Caco-2 (cell line): ENCODE results near the gene GALR3. TPM values are rescaled to one million over a fixed set of nuclear protein-coding genes. Genes with fewer than 3 reads are reported as not detected.
A peak's percentile ranks its signal among the peaks of the same experiment; 100 is the strongest.

ENCODE experiments used
- BruUV-seq: library from RNA; stranded (reverse); fragments of 400-500 nt; replicated peaks from 2 replicates; lab custom pipeline; 2021; lab: Mats Ljungman, UMichigan
- CTCF ChIA-PET: fragments of 300-600 bp; sonication (Branson Sonifier 250); formaldehyde crosslinking; loops from one replicate; lab custom pipeline; 2022; ENCODE audit warnings: antibody characterized with exemption; lab: Charles Lee
- POLR2A ChIA-PET: fragments of 300-600 bp; sonication (Branson Sonifier 250); formaldehyde crosslinking; loops from one replicate; lab custom pipeline; 2022; ENCODE audit warnings: antibody characterized with exemption; lab: Charles Lee
- DNase-seq, 2 experiments: peaks; one replicate each; pipeline versions ENCODE4 v3.0.0 to v3.0.0-alpha.2; 2020 to 2022
- H3K27me3 ChIP-seq: replicated peaks from 2 replicates; pipeline ENCODE4 v1.6.0; 2011; ENCODE audit warnings: low read length; ENCODE audit not compliant: control insufficient read depth, insufficient read depth
- H3K36me3 ChIP-seq: 2 replicates; pipeline ENCODE4 v1.5.1; 2011; ENCODE audit warnings: low read length; ENCODE audit not compliant: control insufficient read depth, insufficient read depth
- H3K4me1 ChIP-seq: fragments of 250-450 bp; sonication (Bioruptor Pico); 2 replicates; pipeline ENCODE4 v1.5.1; 2020; ENCODE audit warnings: mild to moderate bottlenecking
- H3K4me3 ChIP-seq: 2 replicates; pipeline ENCODE4 v1.5.1; 2011; ENCODE audit warnings: low read depth, mild to moderate bottlenecking, control low read depth, low read length
- H3K9me3 ChIP-seq: fragments of 250-450 bp; sonication (Bioruptor Pico); 2 replicates; pipeline ENCODE4 v1.5.1; 2020; ENCODE audit warnings: mild to moderate bottlenecking, moderate library complexity
- H3K27ac Mint-ChIP-seq: one replicate; pipeline ENCODE4 v1.8.0; 2022; ENCODE audit warnings: mixed read lengths; ENCODE audit not compliant: unreplicated experiment
- H3K27me3 Mint-ChIP-seq: one replicate; pipeline ENCODE4 v1.8.0; 2022; ENCODE audit warnings: mixed read lengths; ENCODE audit not compliant: insufficient read depth, unreplicated experiment
- H3K36me3 Mint-ChIP-seq: one replicate; pipeline ENCODE4 v1.8.0; 2022; ENCODE audit warnings: mild to moderate bottlenecking, mixed read lengths; ENCODE audit not compliant: insufficient read depth, unreplicated experiment
- H3K4me1 Mint-ChIP-seq: one replicate; pipeline ENCODE4 v1.8.0; 2022; ENCODE audit warnings: low read depth, mixed read lengths; ENCODE audit not compliant: unreplicated experiment
- H3K4me3 Mint-ChIP-seq: one replicate; pipeline ENCODE4 v1.8.0; 2022; ENCODE audit warnings: mild to moderate bottlenecking, moderate library complexity, mixed read lengths; ENCODE audit not compliant: unreplicated experiment
- H3K9me3 Mint-ChIP-seq: one replicate; pipeline ENCODE4 v1.8.0; 2022; ENCODE audit warnings: mixed read lengths; ENCODE audit not compliant: unreplicated experiment
- CTCF ChIP-seq, 2 experiments: fragments of 200-600 bp in 1 of 2; IDR thresholded peaks; 1 replicate in 1 of 2; 2 replicates in 1 of 2; pipeline versions ENCODE4 v1.5.1 to v1.8.0; 2011 to 2022; ENCODE audit warnings: antibody characterized with exemption in 1 of 2, control low read depth in 1 of 2, inconsistent platforms in 1 of 2, low read depth in 1 of 2, low read length in 1 of 2, mild to moderate bottlenecking in 1 of 2, moderate library complexity in 1 of 2; ENCODE audit not compliant: insufficient read depth in 1 of 2, severe bottlenecking in 1 of 2, unreplicated experiment in 1 of 2
- intact Hi-C: fragments of 100-400 bp; cut with micrococcal nuclease; formaldehyde crosslinking; loops from one replicate; pipeline ENCODE4 v1.10.0; 2022; ENCODE audit not compliant: unreplicated experiment
- total RNA-seq: library from RNA; stranded (reverse); gene quantifications from 2 replicates; pipeline ENCODE4 v1.2.3, GENCODE V29; 2022

The GALR3 gene
- total RNA-seq, 1 experiment from 2014 or later, result 0.27 TPM

DNA sequence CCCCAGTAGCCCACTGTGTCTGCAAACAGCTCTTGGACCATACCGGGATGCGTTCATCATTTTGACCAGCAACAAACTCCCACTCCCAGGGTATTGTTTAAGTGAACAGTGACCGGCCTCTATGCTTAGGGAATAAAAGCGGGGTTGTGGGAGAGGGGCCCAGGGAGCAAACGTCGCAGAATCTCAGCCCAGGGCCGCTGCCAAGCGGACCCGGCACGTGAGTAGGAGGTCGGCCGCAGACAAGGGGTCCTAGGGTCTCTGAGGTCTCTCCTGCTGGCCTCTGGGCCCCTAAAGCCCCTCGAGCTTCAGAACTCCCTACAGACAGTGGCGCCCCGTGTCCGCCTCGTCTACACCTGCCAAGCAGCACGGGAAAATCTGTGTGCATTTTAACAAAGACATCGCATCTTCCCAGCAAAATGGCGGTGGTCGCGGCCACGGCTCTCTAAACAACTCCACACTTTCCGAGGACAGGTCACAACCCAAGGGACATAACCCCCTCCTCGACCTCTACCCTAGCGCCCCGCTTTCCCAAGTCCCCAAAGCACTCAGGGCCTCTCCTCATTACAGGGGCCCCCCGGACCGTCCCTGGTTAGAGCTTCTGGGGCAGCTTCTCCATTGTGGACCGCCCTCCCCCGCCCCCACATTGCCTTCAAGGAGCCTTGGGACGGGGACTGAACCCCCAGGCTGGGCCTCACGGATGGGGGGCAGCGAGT is 19.4 kb upstream of the GALR3 start:
- H3K4me3 ChIP-seq, result peak overlapping the region; percentile 46
- intact Hi-C loops, result loop anchor here (2.0 to 10.0 kb wide), 3 partner anchors 19 to 151 kb away; partner anchors contain the start of genes C22orf23 and POLR2F
- no peak for DNase-seq
- no peaks in the 10 kb centered on the region for H3K27me3 ChIP-seq
- peaks cover 25% of the 10 kb centered on the region for H3K4me1 Mint-ChIP-seq
- POLR2A ChIA-PET, result interaction anchor here (1.2 to 1.5 kb wide), 2 partner anchors 23 to 40 kb away, joined by 4 read pairs; partner anchors contain the start of gene ANKRD54
- no peaks in the 10 kb centered on the region for H3K9me3 ChIP-seq
- TF ChIP-seq CTCF (IDR thresholded peaks at IDR 0.05; ENCODE audit: insufficient read depth in 1 of 2, low read depth in 1 of 2, low read length in 1 of 2, severe bottlenecking in 1 of 2, unreplicated experiment in 1 of 2), result no peak
- no peaks in the 10 kb centered on the region for H3K9me3 Mint-ChIP-seq
- H3K4me1 ChIP-seq, result peaks cover 13% of the 10 kb centered on the region
- H3K36me3 ChIP-seq, result no peaks in the 10 kb centered on the region
- peaks cover 63% of the 10 kb centered on the region for H3K36me3 Mint-ChIP-seq
- peak overlapping the region; percentile 90 for H3K4me3 Mint-ChIP-seq
- CTCF ChIA-PET, result interaction anchor here (0.5 to 1.4 kb wide), 2 partner anchors 17 to 160 kb away, joined by 5 read pairs; no protein-coding TSS in a partner anchor
- no peaks in the 10 kb centered on the region for H3K27me3 Mint-ChIP-seq
- peak overlapping the region; percentile 92 for H3K27ac Mint-ChIP-seq
- BruUV-seq, result no TSS peak

- peak overlapping the region; percentile 46 for H3K4me3 ChIP-seq
- peak overlapping the region; percentile 90 for H3K4me3 Mint-ChIP-seq
- peaks cover 69% of the 10 kb centered on the region for H3K36me3 Mint-ChIP-seq
- BruUV-seq, result TSS peak; percentile 64
- H3K36me3 ChIP-seq, result no peaks in the 10 kb centered on the region
- ChIA-PET POLR2A (interaction anchor here (0.6 to 1.5 kb wide), 7 partner anchors 24 to 1322 kb away, joined by 3 to 7 read pairs (median 4); partner anchors contain the start of genes ANKRD54 and PDXP), CTCF (interaction anchor here (0.5 kb wide), 1 partner anchor 17 kb away, joined by 5 read pairs; no protein-coding TSS in a partner anchor)
- no peaks in the 10 kb centered on the region for H3K9me3 ChIP-seq
- H3K4me1 Mint-ChIP-seq, result peaks cover 25% of the 10 kb centered on the region
- intact Hi-C loops, result loop anchor here (5.0 to 10.0 kb wide), 2 partner anchors 57 to 150 kb away; partner anchors contain the start of genes C22orf23 and POLR2F
- no peak for TF ChIP-seq CTCF (IDR thresholded peaks at IDR 0.05; ENCODE audit: insufficient read depth in 1 of 2, low read depth in 1 of 2, low read length in 1 of 2, severe bottlenecking in 1 of 2, unreplicated experiment in 1 of 2)
- no peaks in the 10 kb centered on the region for H3K27me3 Mint-ChIP-seq
- H3K9me3 Mint-ChIP-seq, result no peaks in the 10 kb centered on the region
- peak overlapping the region; percentile 92 for H3K27ac Mint-ChIP-seq
- H3K4me1 ChIP-seq, result peaks cover 13% of the 10 kb centered on the region
- DNase-seq, result no peak
- H3K27me3 ChIP-seq, result no peaks in the 10 kb centered on the region
Observed at GRCh38 chr22:37804352-37804880, 18.8 kb upstream of the GALR3 start.
